ENCODE measurements around the gene EMSY.

EMSY gene

GRCh38 chr11:76526878-76527277 lies 82.1 kb downstream of the EMSY start:
- peaks cover 93% of the 10 kb centered on the region for H3K36me3 Mint-ChIP-seq

DNA sequence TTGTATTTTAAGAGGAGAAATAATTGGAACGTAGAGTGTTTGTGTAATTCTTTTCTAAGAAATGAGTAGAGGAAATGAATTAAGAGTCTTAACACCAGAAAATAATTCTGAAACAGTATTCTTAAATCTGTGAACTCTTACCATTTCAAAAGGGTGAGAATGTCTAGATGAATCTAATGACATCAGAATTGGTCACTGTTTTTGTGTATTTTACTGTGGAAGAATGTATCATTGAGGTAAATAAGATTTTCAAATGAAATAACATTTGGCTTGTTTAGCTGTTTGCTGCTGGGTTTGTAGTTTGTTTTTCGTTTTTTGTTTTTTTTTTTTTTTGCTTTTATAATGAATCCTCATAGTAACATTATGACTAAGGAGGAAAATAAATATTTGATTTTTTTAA lies 97.6 kb downstream of the EMSY start:
- H3K9me3 Mint-ChIP-seq, result no peaks in the 10 kb centered on the region
- H3K4me3 Mint-ChIP-seq, result no peak overlapping the region
- peak overlapping the region; percentile 46 for H3K27ac Mint-ChIP-seq
- ATAC-seq (no peak), DNase-seq (ENCODE audit: low spot score in 2 of 2) (no peak)
- H3K36me3 Mint-ChIP-seq, result peaks cover 85% of the 10 kb centered on the region
- peaks cover 14% of the 10 kb centered on the region for H3K4me1 Mint-ChIP-seq

More at GRCh38 chr11:76526878-76527277, 82.1 kb downstream of the EMSY start:
- Mint-ChIP-seq H3K4me1 (no peaks in the 10 kb centered on the region), H3K27ac (no peak overlapping the region), H3K9me3 (no peaks in the 10 kb centered on the region), H3K4me3 (no peak overlapping the region)
- DNase-seq (ENCODE audit: low spot score in 2 of 2), result no peak
- no peak for ATAC-seq

GRCh38 chr11:76543006-76543703 lies 98.3 kb downstream of the EMSY start:
- no peak overlapping the region for H3K4me3 Mint-ChIP-seq
- peaks cover 14% of the 10 kb centered on the region for H3K4me1 Mint-ChIP-seq
- ATAC-seq, result no peak
- H3K36me3 Mint-ChIP-seq, result peaks cover 83% of the 10 kb centered on the region
- peak overlapping the region; percentile 46 for H3K27ac Mint-ChIP-seq
- DNase-seq (ENCODE audit: low spot score in 2 of 2), result no peak
- no peaks in the 10 kb centered on the region for H3K9me3 Mint-ChIP-seq

- ATAC-seq (no peak), DNase-seq (ENCODE audit: low spot score in 2 of 2) (no peak)
- H3K4me1 Mint-ChIP-seq, result peaks cover 13% of the 10 kb centered on the region
- no peak overlapping the region for H3K4me3 Mint-ChIP-seq
- H3K36me3 Mint-ChIP-seq, result peaks cover 46% of the 10 kb centered on the region
- no peaks in the 10 kb centered on the region for H3K9me3 Mint-ChIP-seq
- H3K27ac Mint-ChIP-seq, result no peak overlapping the region
These were observed 106.0 kb downstream of the EMSY start for GRCh38 chr11:76550781-76551180.

DNA sequence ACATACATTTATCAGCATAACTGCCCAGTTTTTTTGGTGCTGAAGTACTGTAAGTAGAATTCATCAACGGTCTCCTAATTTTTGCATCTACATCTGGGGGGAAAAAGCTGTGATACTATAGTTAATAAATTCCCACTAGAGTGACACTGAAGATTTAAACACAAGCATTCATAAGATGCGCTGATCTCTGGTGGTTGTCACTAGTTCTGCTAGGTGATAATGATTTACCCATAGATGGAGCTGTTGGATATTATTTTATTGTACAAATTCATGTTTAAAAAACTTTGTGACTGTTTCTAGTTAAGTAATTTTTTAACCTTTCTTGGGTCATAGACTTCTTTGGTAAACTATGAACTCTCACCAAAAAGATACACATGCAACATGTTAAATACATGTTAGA lies 106.6 kb downstream of the EMSY start:
- no peak for ATAC-seq
- Mint-ChIP-seq H3K36me3 (peaks cover 39% of the 10 kb centered on the region), H3K4me1 (peaks cover 8% of the 10 kb centered on the region), H3K27ac (no peak overlapping the region), H3K4me3 (no peak overlapping the region), H3K9me3 (no peaks in the 10 kb centered on the region)
- no peak for DNase-seq (ENCODE audit: low spot score in 2 of 2)

GRCh38 chr11:76552987-76553386 lies 108.2 kb downstream of the EMSY start:
- DNase-seq (ENCODE audit: low spot score in 2 of 2), result no peak
- H3K4me1 Mint-ChIP-seq, result peaks cover 8% of the 10 kb centered on the region
- ATAC-seq, result no peak
- peaks cover 24% of the 10 kb centered on the region for H3K36me3 Mint-ChIP-seq
- H3K27ac Mint-ChIP-seq, result no peak overlapping the region
- no peaks in the 10 kb centered on the region for H3K9me3 Mint-ChIP-seq
- no peak overlapping the region for H3K4me3 Mint-ChIP-seq

GRCh38 chr11:76553554-76554476 lies 109.0 kb downstream of the EMSY start:
- no peak overlapping the region for H3K4me3 Mint-ChIP-seq
- no peak for ATAC-seq
- H3K4me1 Mint-ChIP-seq, result peaks cover 13% of the 10 kb centered on the region
- H3K9me3 Mint-ChIP-seq, result no peaks in the 10 kb centered on the region
- no peak for DNase-seq (ENCODE audit: low spot score in 2 of 2)
- H3K36me3 Mint-ChIP-seq, result peaks cover 21% of the 10 kb centered on the region
- H3K27ac Mint-ChIP-seq, result no peak overlapping the region

GRCh38 chr11:76554767-76555166 lies 109.9 kb downstream of the EMSY start:
- peaks cover 19% of the 10 kb centered on the region for H3K4me1 Mint-ChIP-seq
- DNase-seq (ENCODE audit: low spot score in 2 of 2) (no peak), ATAC-seq (no peak)
- no peaks in the 10 kb centered on the region for H3K9me3 Mint-ChIP-seq
- no peak overlapping the region for H3K27ac Mint-ChIP-seq
- no peak overlapping the region for H3K4me3 Mint-ChIP-seq
- H3K36me3 Mint-ChIP-seq, result peaks cover 12% of the 10 kb centered on the region

DNA sequence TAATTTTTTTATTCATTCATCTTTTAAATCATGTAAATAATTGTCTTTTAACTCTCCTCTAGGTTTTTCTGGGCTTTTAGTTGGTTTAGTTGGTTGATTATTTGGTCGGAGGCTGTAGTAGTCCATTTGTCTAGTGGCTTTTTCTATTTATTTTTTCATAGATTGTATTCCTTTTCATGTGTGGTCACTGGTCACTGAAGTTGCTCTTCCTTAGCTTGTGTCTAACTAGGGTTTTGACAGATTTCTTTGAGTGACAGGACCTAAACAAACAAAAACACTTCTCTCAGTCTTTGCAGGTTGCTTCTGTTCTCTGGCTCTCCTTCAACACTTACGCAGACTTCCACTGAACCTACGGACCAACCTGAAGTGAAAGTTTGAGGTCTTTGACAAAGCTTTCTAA lies 112.6 kb downstream of the EMSY start:
- Mint-ChIP-seq H3K36me3 (no peaks in the 10 kb centered on the region), H3K9me3 (no peaks in the 10 kb centered on the region), H3K27ac (no peak overlapping the region), H3K4me1 (peaks cover 28% of the 10 kb centered on the region), H3K4me3 (no peak overlapping the region)
- DNase-seq (ENCODE audit: low spot score in 2 of 2) (no peak), ATAC-seq (no peak)

DNA sequence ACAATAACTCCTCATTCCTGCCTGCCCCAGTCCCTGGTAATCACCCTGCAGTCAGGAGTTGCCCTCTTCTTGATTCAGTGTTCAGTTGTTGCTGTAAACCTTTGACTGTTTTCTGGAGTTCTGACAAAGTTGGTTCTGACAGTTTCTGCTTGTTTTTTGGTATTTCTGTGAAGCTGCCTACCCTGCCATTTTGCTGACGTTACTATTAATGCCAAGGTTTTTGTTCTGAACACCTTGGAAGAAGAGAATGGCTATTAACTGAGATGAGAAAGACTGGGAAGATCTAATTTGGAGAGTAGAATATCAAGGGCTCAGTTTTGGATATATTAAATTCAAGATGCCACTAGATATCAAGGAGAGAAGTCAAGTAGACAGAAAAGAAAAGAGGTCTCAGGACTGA lies 113.7 kb downstream of the EMSY start:
- peaks cover 23% of the 10 kb centered on the region for H3K4me1 Mint-ChIP-seq
- H3K9me3 Mint-ChIP-seq, result no peaks in the 10 kb centered on the region
- DNase-seq (ENCODE audit: low spot score in 2 of 2) (no peak), ATAC-seq (no peak)
- no peaks in the 10 kb centered on the region for H3K36me3 Mint-ChIP-seq
- peak overlapping the region; percentile 15 for H3K27ac Mint-ChIP-seq
- no peak overlapping the region for H3K4me3 Mint-ChIP-seq

DNA sequence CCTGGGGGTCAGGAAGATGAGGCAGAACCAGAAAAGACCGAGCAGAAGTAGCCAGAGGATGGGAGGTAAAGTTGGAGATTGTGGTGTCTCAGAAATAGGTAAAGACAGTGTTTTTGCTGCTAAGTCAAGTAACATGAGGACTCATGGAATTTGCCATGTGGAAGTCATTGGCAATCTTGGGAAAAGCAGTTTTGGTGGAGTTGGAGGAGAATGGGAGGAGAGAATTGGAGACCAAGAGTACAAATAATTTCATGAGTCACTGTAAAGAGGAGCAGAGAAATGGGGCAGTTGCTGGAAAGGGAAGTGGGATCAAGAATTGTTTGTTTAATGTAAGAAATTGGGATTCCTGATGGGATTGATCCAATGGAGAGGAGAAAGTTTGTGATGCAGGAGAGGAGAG lies 114.1 kb downstream of the EMSY start:
- Mint-ChIP-seq H3K4me3 (no peak overlapping the region), H3K36me3 (no peaks in the 10 kb centered on the region), H3K4me1 (peaks cover 19% of the 10 kb centered on the region), H3K27ac (peak overlapping the region; percentile 15), H3K9me3 (no peaks in the 10 kb centered on the region)
- ATAC-seq (no peak), DNase-seq (ENCODE audit: low spot score in 2 of 2) (no peak)

DNA sequence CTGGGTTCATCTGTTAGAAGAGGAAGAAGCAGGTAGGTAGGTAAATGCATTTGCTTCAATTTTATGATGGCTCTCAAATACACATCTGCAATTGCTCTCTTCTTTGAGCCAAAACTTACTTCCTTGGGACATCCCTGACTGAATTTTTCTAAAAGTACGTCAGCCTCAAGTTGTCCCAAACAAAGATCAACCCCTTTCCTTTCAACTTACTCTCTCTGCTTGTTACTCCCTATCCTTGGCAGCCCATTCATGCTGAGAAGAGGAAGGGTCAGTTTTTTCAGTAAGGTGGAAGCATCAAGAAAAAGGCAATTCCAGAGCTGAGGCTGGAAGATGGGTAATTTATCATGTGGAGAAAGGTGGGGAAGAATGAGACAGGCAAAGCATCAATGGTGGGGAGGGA lies 114.5 kb downstream of the EMSY start:
- no peak overlapping the region for H3K4me3 Mint-ChIP-seq
- H3K4me1 Mint-ChIP-seq, result peaks cover 19% of the 10 kb centered on the region
- H3K9me3 Mint-ChIP-seq, result no peaks in the 10 kb centered on the region
- DNase-seq (ENCODE audit: low spot score in 2 of 2) (no peak), ATAC-seq (no peak)
- peak overlapping the region; percentile 15 for H3K27ac Mint-ChIP-seq
- H3K36me3 Mint-ChIP-seq, result no peaks in the 10 kb centered on the region

DNA sequence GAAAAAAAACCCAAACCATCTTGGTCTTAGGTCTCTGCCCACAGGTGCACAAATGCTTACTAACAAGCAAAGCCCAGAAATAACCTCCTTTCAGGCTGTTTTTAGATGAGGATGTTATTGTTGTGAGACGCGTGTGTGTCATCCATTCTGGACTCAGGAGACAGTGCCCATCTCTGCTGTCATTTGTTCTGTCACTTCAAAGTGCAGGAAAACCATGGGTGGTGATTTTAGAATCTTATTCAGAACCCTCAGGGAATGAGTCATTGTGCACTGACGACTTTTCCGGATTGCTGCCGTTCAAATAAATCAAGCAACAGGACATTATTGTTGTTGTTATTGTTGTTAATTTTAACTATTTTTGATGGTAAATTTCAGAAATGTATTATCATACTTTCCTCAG lies 115.4 kb downstream of the EMSY start:
- no peaks in the 10 kb centered on the region for H3K36me3 Mint-ChIP-seq
- no peak overlapping the region for H3K4me3 Mint-ChIP-seq
- ATAC-seq, result peak; percentile 95
- H3K4me1 Mint-ChIP-seq, result peaks cover 19% of the 10 kb centered on the region
- DNase-seq (ENCODE audit: low spot score in 2 of 2), result no peak
- no peak overlapping the region for H3K27ac Mint-ChIP-seq
- H3K9me3 Mint-ChIP-seq, result no peaks in the 10 kb centered on the region

DNA sequence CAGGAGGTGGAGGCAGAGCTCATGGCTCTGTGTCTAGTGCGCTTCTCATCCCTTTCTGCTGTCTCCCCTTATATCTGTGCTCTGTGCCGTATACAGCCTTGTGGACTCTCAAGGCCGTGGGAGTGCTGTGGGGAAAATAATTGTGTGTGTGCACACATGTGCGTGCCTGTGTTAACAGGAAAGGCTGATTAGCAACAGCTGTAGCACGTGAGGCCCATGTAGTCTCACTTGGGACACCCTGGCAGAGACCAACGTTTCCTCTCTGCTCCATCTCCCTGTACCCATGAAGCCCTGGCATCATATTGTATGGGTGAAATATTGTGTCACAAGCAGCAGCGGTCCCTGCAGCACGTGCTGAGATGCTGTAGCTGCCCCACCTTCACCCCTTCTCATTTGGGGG lies 116.4 kb downstream of the EMSY start:
- H3K9me3 Mint-ChIP-seq, result no peaks in the 10 kb centered on the region
- no peak for ATAC-seq
- no peak overlapping the region for H3K4me3 Mint-ChIP-seq
- DNase-seq (ENCODE audit: low spot score in 2 of 2), result no peak
- H3K4me1 Mint-ChIP-seq, result peaks cover 19% of the 10 kb centered on the region
- H3K27ac Mint-ChIP-seq, result no peak overlapping the region
- H3K36me3 Mint-ChIP-seq, result no peaks in the 10 kb centered on the region

GRCh38 chr11:76562541-76562940 lies 117.7 kb downstream of the EMSY start:
- Mint-ChIP-seq H3K4me3 (no peak overlapping the region), H3K36me3 (no peaks in the 10 kb centered on the region), H3K27ac (no peak overlapping the region), H3K9me3 (no peaks in the 10 kb centered on the region), H3K4me1 (peaks cover 19% of the 10 kb centered on the region)
- no peak for ATAC-seq
- no peak for DNase-seq (ENCODE audit: low spot score in 2 of 2)

GRCh38 chr11:76564364-76564763 lies 119.5 kb downstream of the EMSY start:
- DNase-seq (ENCODE audit: low spot score in 2 of 2) (no peak), ATAC-seq (no peak)
- no peaks in the 10 kb centered on the region for H3K36me3 Mint-ChIP-seq
- no peak overlapping the region for H3K4me3 Mint-ChIP-seq
- H3K4me1 Mint-ChIP-seq, result peaks cover 15% of the 10 kb centered on the region
- no peak overlapping the region for H3K27ac Mint-ChIP-seq
- H3K9me3 Mint-ChIP-seq, result no peaks in the 10 kb centered on the region

Data from stimulated activated effector memory CD8-positive, alpha-beta T cell treated with anti-CD3 and anti-CD28 coated beads, Interleukin-12 subunit alpha, Interleukin-12 subunit beta, amount 100 ng/mL, for 72 hours (primary cell).